ENCODE results near the gene PDE7B. TPM values are rescaled to one million over a fixed set of nuclear protein-coding genes. Genes with fewer than 3 reads are reported as not detected.

The PDE7B gene
- total and polyA plus RNA-seq, 2 of the 4 experiments (the other 2 are of a cell fraction): 7.8 to 12.4 TPM

DNA sequence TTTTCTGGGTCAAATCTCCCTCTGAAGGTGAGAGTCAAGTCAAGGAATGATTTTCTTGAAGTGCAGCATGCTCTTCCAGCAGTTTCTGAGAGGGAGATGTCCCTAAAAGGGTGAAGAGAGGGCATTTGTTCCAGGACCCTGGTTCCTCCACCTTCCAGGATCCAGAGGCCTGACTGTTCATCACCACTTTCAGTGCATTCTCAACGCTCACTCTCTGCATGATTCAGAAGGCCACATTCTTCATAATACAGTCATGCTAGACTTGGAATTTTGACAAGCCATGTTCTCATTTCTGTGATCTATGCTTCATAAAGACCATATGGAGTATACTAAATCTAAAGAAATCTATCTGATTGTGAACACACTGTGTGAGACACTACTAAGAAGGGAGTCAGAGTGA is 85.1 kb downstream of the PDE7B start:
- peaks cover 26% of the 10 kb centered on the region for H3K4me1 ChIP-seq (ENCODE audit: control insufficient read depth, insufficient read depth, low read length)
- H3K27me3 ChIP-seq (ENCODE audit: control insufficient read depth, insufficient read depth, low read length): no peaks in the 10 kb centered on the region
- H3K14ac ChIP-seq (replicated peaks; ENCODE audit: low read depth, low read length): peak overlapping the region; percentile 87
- peak overlapping the region; percentile 49 for H3K9ac ChIP-seq (ENCODE audit: low read depth, low read length)
- H3K4me3 ChIP-seq (ENCODE audit: insufficient read depth, low read depth, low read length): no peak overlapping the region
- H2BK20ac ChIP-seq (ENCODE audit: low read depth, low read length): peak overlapping the region; percentile 99
- no CpG with 5 or more reads among the region's 1 CpG for WGBS, 2 experiments (ENCODE audit: extremely low coverage in 2 of 2, insufficient read length in 1 of 2)
- no peaks in the 10 kb centered on the region for H4K20me1 ChIP-seq (ENCODE audit: insufficient read depth, low read length)
- peak overlapping the region; percentile 91 for H3K27ac ChIP-seq (ENCODE audit: insufficient read depth, low read length)
- H3K56ac ChIP-seq (ENCODE audit: extremely low read depth, insufficient read depth, low read length): peak overlapping the region; percentile 73
- peak overlapping the region; percentile 91 for H3K18ac ChIP-seq (ENCODE audit: low read depth, low read length)
- peaks cover 30 to 47% of the 10 kb centered on the region in 2 experiments for H3K79me1 ChIP-seq (ENCODE audit: low read depth in 1 of 2, low read length in 2 of 2)
- intact Hi-C loops (cut with micrococcal nuclease) (no loop called here), dilution Hi-C loops (cut with HindIII; ENCODE audit: low sequenced_read_pairs, unreplicated experiment) (no loop called here), in situ Hi-C loops (cut with MboI; ENCODE audit: low sequenced_read_pairs) (no loop called here)
- CTCF ChIA-PET: no interaction called here
- H2AK5ac ChIP-seq (ENCODE audit: low read depth, low read length): peak overlapping the region; percentile 95
- H3K36me3 ChIP-seq (ENCODE audit: control insufficient read depth, insufficient read depth, low read length): no peaks in the 10 kb centered on the region; the same call in 1 of the 2 replicates
- H2AFZ ChIP-seq (replicated peaks; ENCODE audit: low read length, poor library complexity): peak overlapping the region; percentile 86
- no peak for TF ChIP-seq BHLHE40 (IDR thresholded peaks at IDR 0.05; ENCODE audit: low read depth, low read length)
- TF ChIP-seq POLR2A (IDR thresholded peaks at IDR 0.05; ENCODE audit: low read depth, low read length): peak; percentile 20; the same call in 1 of the 2 replicates
- peak; percentile 12; the same call in 1 of the 2 replicates for TF ChIP-seq RAD21 (IDR thresholded peaks at IDR 0.05; ENCODE audit: low read length)
- TF ChIP-seq SMC3 (IDR thresholded peaks at IDR 0.05; ENCODE audit: low read depth, low read length): peak; percentile 24; the same call in 1 of the 2 replicates
- TF ChIP-seq, protein P1, sequence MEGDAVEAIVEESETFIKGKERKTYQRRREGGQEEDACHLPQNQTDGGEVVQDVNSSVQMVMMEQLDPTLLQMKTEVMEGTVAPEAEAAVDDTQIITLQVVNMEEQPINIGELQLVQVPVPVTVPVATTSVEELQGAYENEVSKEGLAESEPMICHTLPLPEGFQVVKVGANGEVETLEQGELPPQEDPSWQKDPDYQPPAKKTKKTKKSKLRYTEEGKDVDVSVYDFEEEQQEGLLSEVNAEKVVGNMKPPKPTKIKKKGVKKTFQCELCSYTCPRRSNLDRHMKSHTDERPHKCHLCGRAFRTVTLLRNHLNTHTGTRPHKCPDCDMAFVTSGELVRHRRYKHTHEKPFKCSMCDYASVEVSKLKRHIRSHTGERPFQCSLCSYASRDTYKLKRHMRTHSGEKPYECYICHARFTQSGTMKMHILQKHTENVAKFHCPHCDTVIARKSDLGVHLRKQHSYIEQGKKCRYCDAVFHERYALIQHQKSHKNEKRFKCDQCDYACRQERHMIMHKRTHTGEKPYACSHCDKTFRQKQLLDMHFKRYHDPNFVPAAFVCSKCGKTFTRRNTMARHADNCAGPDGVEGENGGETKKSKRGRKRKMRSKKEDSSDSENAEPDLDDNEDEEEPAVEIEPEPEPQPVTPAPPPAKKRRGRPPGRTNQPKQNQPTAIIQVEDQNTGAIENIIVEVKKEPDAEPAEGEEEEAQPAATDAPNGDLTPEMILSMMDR (conservative IDR thresholded peaks at IDR 0.05; ENCODE audit: low read depth, low read length): no peak
- TF ChIP-seq FOS (IDR thresholded peaks at IDR 0.05; ENCODE audit: low read depth, low read length): peak; percentile 95
- no peaks in the 10 kb centered on the region for H3K9me3 ChIP-seq (ENCODE audit: control insufficient read depth, insufficient read depth, low read length)
- H2BK5ac ChIP-seq (ENCODE audit: low read depth, low read length, poor library complexity, severe bottlenecking): peak overlapping the region; percentile 99
- H2BK15ac ChIP-seq (ENCODE audit: low read depth, low read length): peak overlapping the region; percentile 87; the same call in 2 of the 3 replicates
- H3K23ac ChIP-seq (ENCODE audit: low read depth, low read length): peak overlapping the region; percentile 85
- H3K4ac ChIP-seq (ENCODE audit: low read depth, low read length): peak overlapping the region; percentile 93
- peak; percentile 88 for ATAC-seq (ENCODE audit: low read depth)
- H4K5ac ChIP-seq (ENCODE audit: low read depth, low read length): peak overlapping the region; percentile 96
- H4K8ac ChIP-seq (ENCODE audit: low read depth in 2 of 2, low read length in 2 of 2): peak overlapping the region; percentile 76 to 93
- POLR2A ChIA-PET (ENCODE audit: unreplicated experiment): no interaction called here
- H4K91ac ChIP-seq (ENCODE audit: insufficient read depth, low read depth, low read length): peak overlapping the region; percentile 95
- peak; percentile 98 for DNase-seq
- BruUV-seq (replicated peaks): no TSS peak
- peak overlapping the region; percentile 77 for H2AK9ac ChIP-seq (replicated peaks; ENCODE audit: low read depth, low read length, poor library complexity)
- H3K4me2 ChIP-seq (ENCODE audit: low read depth, low read length): peak overlapping the region; percentile 31; the same call in 1 of the 2 replicates
- peaks cover 9% of the 10 kb centered on the region for H3K9me1 ChIP-seq (ENCODE audit: insufficient read depth, low read length)
- peak overlapping the region; percentile 92 for H2BK120ac ChIP-seq (ENCODE audit: low read depth, low read length)
